GM12875 (cell line): ENCODE measurements around the gene BCL6B.

Experiments
- H3K4me3 ChIP-seq: one replicate; pipeline ENCODE4 v1.5.1; 2011; ENCODE audit warnings: low read depth, low read length, control low read depth
- TF ChIP-seq, protein P1 (sequence below): IDR thresholded peaks from 2 replicates; pipeline ENCODE4 v1.5.1; 2011; ENCODE audit warnings: low read depth, mild to moderate bottlenecking, control low read depth, inconsistent platforms, low read length, moderate library complexity, borderline replicate concordance; ENCODE audit not compliant: insufficient read depth

Gene BCL6B

DNA sequence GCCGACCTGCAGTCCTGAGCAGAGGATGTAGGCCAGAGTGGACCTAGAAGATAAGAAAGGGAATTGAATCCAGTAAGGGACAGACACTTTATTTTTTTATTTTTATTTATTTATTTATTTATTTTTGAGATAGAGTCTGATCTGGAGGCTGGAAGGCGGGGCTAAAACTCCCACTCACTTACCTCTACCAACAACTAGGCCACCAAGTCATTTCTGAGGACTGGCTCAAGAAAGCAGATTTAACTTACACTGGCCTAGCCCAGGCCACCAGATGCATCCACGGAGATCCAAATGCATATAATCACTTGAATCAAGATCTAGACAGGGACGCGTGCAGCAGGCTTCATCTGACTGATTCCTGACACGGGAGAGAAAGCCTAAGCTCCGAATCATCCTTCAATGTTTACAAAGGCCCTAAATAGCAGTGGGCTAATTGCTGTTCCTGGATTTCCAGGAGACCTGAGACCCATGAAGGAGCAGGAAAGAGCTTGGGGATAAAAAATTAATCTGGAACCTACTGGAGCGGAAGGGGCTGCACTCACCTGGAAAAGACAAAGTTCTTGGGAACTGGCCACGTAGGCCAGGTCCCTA is 28.1 kb upstream of the BCL6B start:
- H3K4me3 ChIP-seq, result no peak overlapping the region

DNA sequence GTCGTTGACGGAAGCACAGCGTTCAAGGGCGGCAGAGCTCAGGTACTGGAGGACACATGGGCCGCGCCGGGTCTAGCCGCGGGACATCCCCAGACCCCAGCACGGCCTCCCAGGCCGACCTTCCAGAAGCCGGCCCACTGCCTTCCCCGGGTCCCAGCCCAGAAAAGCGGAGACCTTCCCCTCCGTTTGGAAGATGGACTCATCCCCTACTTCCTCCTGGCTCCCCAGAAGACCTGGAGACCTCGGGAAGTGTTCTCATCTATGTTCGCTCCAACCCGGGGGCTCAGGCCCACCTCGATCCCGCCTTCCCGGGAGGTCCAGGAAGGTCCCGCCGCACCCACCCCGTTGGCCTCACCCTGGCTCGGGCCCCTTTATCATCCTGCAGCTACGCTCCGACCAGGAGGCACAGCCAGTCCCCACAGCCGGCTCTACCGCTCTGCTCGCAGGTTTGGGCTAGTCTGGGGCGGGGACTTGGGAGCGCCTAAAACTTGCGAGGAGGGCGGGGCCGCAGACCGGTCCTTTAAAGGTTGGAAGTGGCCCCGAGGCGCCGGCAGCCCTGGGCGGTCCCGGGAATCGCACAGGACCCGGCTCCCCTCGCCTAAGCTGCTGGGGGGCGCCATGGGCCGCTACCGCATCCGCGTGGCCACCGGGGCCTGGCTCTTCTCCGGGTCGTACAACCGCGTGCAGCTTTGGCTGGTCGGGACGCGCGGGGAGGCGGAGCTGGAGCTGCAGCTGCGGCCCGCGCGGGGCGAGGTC is 27.2 kb upstream of the BCL6B start, which contains the start of gene ALOX12:
Gene ALOX12 (plus strand): TSS at position 550 of the 756 bp plus-strand sequence. CDS start 69 bp downstream, at position 619.
- TF ChIP-seq, protein P1, sequence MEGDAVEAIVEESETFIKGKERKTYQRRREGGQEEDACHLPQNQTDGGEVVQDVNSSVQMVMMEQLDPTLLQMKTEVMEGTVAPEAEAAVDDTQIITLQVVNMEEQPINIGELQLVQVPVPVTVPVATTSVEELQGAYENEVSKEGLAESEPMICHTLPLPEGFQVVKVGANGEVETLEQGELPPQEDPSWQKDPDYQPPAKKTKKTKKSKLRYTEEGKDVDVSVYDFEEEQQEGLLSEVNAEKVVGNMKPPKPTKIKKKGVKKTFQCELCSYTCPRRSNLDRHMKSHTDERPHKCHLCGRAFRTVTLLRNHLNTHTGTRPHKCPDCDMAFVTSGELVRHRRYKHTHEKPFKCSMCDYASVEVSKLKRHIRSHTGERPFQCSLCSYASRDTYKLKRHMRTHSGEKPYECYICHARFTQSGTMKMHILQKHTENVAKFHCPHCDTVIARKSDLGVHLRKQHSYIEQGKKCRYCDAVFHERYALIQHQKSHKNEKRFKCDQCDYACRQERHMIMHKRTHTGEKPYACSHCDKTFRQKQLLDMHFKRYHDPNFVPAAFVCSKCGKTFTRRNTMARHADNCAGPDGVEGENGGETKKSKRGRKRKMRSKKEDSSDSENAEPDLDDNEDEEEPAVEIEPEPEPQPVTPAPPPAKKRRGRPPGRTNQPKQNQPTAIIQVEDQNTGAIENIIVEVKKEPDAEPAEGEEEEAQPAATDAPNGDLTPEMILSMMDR, result no peak
- no peak within 1 kb of the TSS for H3K4me3 ChIP-seq

More for the DNA sequence above, 28.1 kb upstream of the BCL6B start:
- TF ChIP-seq, protein P1, result no peak

- no peak overlapping the region for H3K4me3 ChIP-seq
- TF ChIP-seq, protein P1, result no peak
These were observed 26.4 kb upstream of the BCL6B start for GRCh38 chr17:6996256-6997011.

- TF ChIP-seq, protein P1, result no peak
- H3K4me3 ChIP-seq, result no peak overlapping the region
These were observed 25.7 kb upstream of the BCL6B start for GRCh38 chr17:6997171-6997570.

DNA sequence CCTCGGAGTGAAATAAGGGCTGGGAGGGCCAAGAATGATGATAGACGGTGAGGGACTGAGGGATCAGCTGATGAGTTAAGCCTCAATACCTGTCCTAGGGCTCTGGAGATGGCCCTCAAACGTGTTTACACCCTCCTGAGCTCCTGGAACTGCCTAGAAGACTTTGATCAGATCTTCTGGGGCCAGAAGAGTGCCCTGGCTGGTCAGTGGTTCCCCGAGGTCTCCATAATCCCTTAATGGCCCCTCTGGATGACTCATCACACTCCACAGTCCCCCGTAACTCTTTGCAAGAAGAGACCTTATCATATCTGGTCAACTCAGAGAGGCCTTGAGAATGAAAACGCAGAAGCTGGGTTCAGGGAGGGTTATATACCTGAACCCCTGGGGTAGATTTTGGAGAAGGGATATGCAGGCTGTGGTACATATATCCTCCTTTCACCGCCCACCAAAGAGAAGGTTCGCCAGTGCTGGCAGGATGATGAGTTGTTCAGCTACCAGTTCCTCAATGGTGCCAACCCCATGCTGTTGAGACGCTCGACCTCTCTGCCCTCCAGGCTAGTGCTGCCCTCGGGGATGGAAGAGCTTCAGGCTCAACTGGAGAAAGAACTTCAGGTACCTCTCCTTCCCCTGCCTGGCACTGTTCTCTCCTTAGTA is 23.9 kb upstream of the BCL6B start:
- TF ChIP-seq, protein P1, result no peak
- no peak overlapping the region for H3K4me3 ChIP-seq

- TF ChIP-seq, protein P1, result peak; percentile 51
- no peak overlapping the region for H3K4me3 ChIP-seq
These were observed 21.4 kb upstream of the BCL6B start for GRCh38 chr17:7001318-7001961.
